Esophagus (tissue), 2 donors: ENCODE data around the gene ANKIB1. TPM values are rescaled to one million over a fixed set of nuclear protein-coding genes. Genes with fewer than 3 reads are reported as not detected.
"Not testable (repeated sequence)": the region's sequence is repeated elsewhere in the genome, so short reads cannot be mapped to it uniquely, and the experiment has no call there.

Source experiments
- H3K27ac ChIP-seq, 2 donors: one replicate each; pipeline ENCODE4 v1.5.1; 2013; ENCODE audit warnings: low read depth in 2 of 2, mild to moderate bottlenecking in 2 of 2, inconsistent platforms in 1 of 2, low read length in 1 of 2, moderate library complexity in 1 of 2
- H3K27me3 ChIP-seq, 2 donors: one replicate each; pipeline ENCODE4 v1.6.1; 2013; ENCODE audit warnings: low read length in 2 of 2, control low read depth in 1 of 2, mild to moderate bottlenecking in 1 of 2; ENCODE audit not compliant: insufficient read depth in 2 of 2, control insufficient read depth in 1 of 2
- H3K36me3 ChIP-seq, 2 donors: one replicate each; pipeline ENCODE4 v1.6.1; 2013; ENCODE audit warnings: low read length in 1 of 2; ENCODE audit not compliant: control insufficient read depth in 2 of 2, insufficient read depth in 2 of 2
- H3K4me1 ChIP-seq, 2 donors: one replicate each; pipeline ENCODE4 v1.6.1; 2013; ENCODE audit warnings: low read length in 1 of 2; ENCODE audit not compliant: control insufficient read depth in 2 of 2, insufficient read depth in 2 of 2
- H3K4me3 ChIP-seq, 2 donors: one replicate each; pipeline ENCODE4 v1.5.1; 2013; ENCODE audit warnings: low read length in 2 of 2, mild to moderate bottlenecking in 2 of 2, low read depth in 1 of 2, moderate library complexity in 1 of 2
- H3K9me3 ChIP-seq, 2 donors: one replicate each; pipeline ENCODE4 v1.6.1; 2013; ENCODE audit warnings: mild to moderate bottlenecking in 2 of 2, low read depth in 1 of 2, low read length in 1 of 2, moderate library complexity in 1 of 2; ENCODE audit not compliant: control insufficient read depth in 2 of 2, insufficient read depth in 1 of 2
- WGBS, 2 donors: extraction: QIAGEN DNeasy Blood & Tissue Kit; methylation state at CpG; one replicate each; pipeline ENCODE4 v1.1.7; 2013; 5-methylcytosine and 5-hydroxymethylcytosine counted together
- polyA plus RNA-seq, 2 donors: library from polyadenylated mRNA; stranded (reverse); fragments of 200-250 nt; gene quantifications; one replicate each; pipeline ENCODE4 v1.2.3, GENCODE V29; 2013
- donor health status: healthy with polysubstance abuse.
- donor health status: Bipolar disorder and iron deficiency.

The ANKIB1 gene
- polyA plus RNA-seq, 2 donors = 7.1 to 8.7 TPM

GRCh38 chr7:92230547-92230946, 15.2 kb upstream of the ANKIB1 start:
- WGBS, 2 donors = 79 to 85% methylated on average over 2 of the region's 2 CpGs
- Histone ChIP-seq H3K27me3 (no peaks in the 10 kb centered on the region), H3K27ac (no peak overlapping the region), H3K4me3 (no peak overlapping the region), H3K4me1 (no peaks in the 10 kb centered on the region), H3K36me3 (peaks cover 0 to 3% of the 10 kb centered on the region in 2 donors), H3K9me3 (no peaks in the 10 kb centered on the region)

GRCh38 chr7:92242972-92243371, 2.8 kb upstream of the ANKIB1 start:
- no peak overlapping the region for H3K4me3 ChIP-seq
- H3K27ac ChIP-seq = no peak overlapping the region
- WGBS, 2 donors = 91 to 98% methylated on average over 6 of the region's 6 CpGs
- H3K27me3 ChIP-seq = no peaks in the 10 kb centered on the region
- no peaks in the 10 kb centered on the region for H3K9me3 ChIP-seq
- H3K36me3 ChIP-seq = no peaks in the 10 kb centered on the region
- H3K4me1 ChIP-seq = no peaks in the 10 kb centered on the region

GRCh38 chr7:92244808-92245486, 827 bp upstream of the ANKIB1 start:
- Histone ChIP-seq H3K36me3 (no peaks in the 10 kb centered on the region), H3K27ac (peak overlapping the region; percentile 93 to 97), H3K4me3 (peak overlapping the region; percentile 79 to 81), H3K9me3 (no peaks in the 10 kb centered on the region), H3K27me3 (no peaks in the 10 kb centered on the region), H3K4me1 (no peaks in the 10 kb centered on the region)
- 1% methylated on average over 11 of the region's 11 CpGs for whole genome bisulfite sequencing, 2 donors

GRCh38 chr7:92246360-92247101, 757 bp downstream of the ANKIB1 start:
- Histone ChIP-seq H3K9me3 (no peaks in the 10 kb centered on the region), H3K36me3 (no peaks in the 10 kb centered on the region), H3K27ac (peak overlapping the region; percentile 93 to 97), H3K4me3 (peak overlapping the region; percentile 79 to 81), H3K27me3 (no peaks in the 10 kb centered on the region), H3K4me1 (no peaks in the 10 kb centered on the region)
- WGBS, 2 donors = 0% methylated on average over 34 to 35 of the region's 35 CpGs

- Histone ChIP-seq H3K4me1 (no peaks in the 10 kb centered on the region), H3K36me3 (peaks cover 0 to 2% of the 10 kb centered on the region in 2 donors), H3K4me3 (no peak overlapping the region), H3K9me3 (no peaks in the 10 kb centered on the region), H3K27ac (no peak overlapping the region), H3K27me3 (no peaks in the 10 kb centered on the region)
Observed at GRCh38 chr7:92250603-92251002, 4.8 kb downstream of the ANKIB1 start.

GRCh38 chr7:92251181-92251580, 5.4 kb downstream of the ANKIB1 start:
- H3K9me3 ChIP-seq = no peaks in the 10 kb centered on the region
- H3K27ac ChIP-seq = no peak overlapping the region
- H3K27me3 ChIP-seq = no peaks in the 10 kb centered on the region
- 79 to 89% methylated on average over 1 of the region's 1 CpG for WGBS, 2 donors
- H3K4me3 ChIP-seq = no peak overlapping the region
- peaks cover 0 to 2% of the 10 kb centered on the region in 2 donors for H3K36me3 ChIP-seq
- H3K4me1 ChIP-seq = no peaks in the 10 kb centered on the region

- no peak overlapping the region for H3K27ac ChIP-seq
- H3K9me3 ChIP-seq = no peaks in the 10 kb centered on the region
- WGBS, 2 donors = 91 to 94% methylated on average over 1 of the region's 1 CpG
- no peak overlapping the region for H3K4me3 ChIP-seq
- no peaks in the 10 kb centered on the region for H3K27me3 ChIP-seq
- peaks cover 0 to 2% of the 10 kb centered on the region in 2 donors for H3K36me3 ChIP-seq
- no peaks in the 10 kb centered on the region for H3K4me1 ChIP-seq
Observed at GRCh38 chr7:92253251-92253650, 7.5 kb downstream of the ANKIB1 start.

GRCh38 chr7:92254800-92255199, 9.0 kb downstream of the ANKIB1 start:
- not testable (repeated sequence) for H3K27me3 ChIP-seq, H3K9me3 ChIP-seq, H3K27ac ChIP-seq, H3K4me1 ChIP-seq, H3K4me3 ChIP-seq, H3K36me3 ChIP-seq
- 81 to 100% methylated on average over 1 of the region's 1 CpG for WGBS, 2 donors

GRCh38 chr7:92255308-92255707, 9.5 kb downstream of the ANKIB1 start:
- H3K36me3 ChIP-seq = peaks cover 0 to 2% of the 10 kb centered on the region in 2 donors
- no peaks in the 10 kb centered on the region for H3K9me3 ChIP-seq
- no peak overlapping the region for H3K27ac ChIP-seq
- H3K4me1 ChIP-seq = no peaks in the 10 kb centered on the region
- WGBS, 2 donors = 76 to 81% methylated on average over 4 of the region's 4 CpGs
- H3K27me3 ChIP-seq = no peaks in the 10 kb centered on the region
- H3K4me3 ChIP-seq = no peak overlapping the region

- Histone ChIP-seq H3K4me3 (no peak overlapping the region), H3K27me3 (no peaks in the 10 kb centered on the region), H3K27ac (no peak overlapping the region), H3K9me3 (no peaks in the 10 kb centered on the region), H3K4me1 (no peaks in the 10 kb centered on the region), H3K36me3 (no peaks in the 10 kb centered on the region)
- 95 to 99% methylated on average over 4 of the region's 4 CpGs for WGBS, 2 donors
Observed at GRCh38 chr7:92259062-92259461, 13.3 kb downstream of the ANKIB1 start.
